Measurements from ENCODE around the gene COL9A3. TPM values are rescaled to one million over a fixed set of nuclear protein-coding genes. Genes with fewer than 3 reads are reported as not detected.

Gene COL9A3
- total and polyA plus RNA-seq, 2 of the 8 experiments (the other 6 are each of a cell fraction or from before 2014, with no cell fraction given): 21.7 to 80.1 TPM

DNA sequence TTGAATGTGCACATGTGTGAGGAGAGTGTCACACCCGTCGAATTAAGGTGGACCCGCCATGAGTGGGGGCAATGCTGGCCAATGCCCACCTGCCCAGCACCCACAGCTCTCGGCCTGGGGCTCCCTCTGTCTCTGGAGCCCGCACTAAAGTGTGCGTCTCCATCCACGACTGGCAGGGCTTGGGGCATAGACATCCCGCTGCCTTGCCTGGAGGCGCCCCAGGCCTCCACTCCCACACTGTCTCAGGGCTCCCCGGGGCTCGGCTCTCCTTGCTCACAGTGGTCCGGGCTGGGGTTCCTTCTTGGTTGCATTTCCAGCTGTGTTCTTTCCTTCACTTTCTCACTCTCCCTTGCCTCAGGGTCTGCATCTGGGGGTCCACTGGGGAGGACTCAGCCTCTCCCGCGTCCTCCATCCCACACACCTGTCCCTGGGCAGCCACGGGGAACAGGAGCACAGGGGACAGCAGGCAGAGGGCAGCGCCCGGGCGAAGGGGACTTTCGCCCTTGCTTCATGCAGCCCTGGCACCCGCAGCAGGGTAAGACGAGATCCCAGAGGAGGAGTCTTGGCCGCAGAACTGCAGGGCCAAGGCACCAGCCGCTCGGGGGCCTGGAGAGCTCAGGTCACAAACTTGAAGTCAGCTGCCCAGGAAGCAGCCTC lies 40.7 kb upstream of the COL9A3 start (continued):
- TF ChIP-seq CHD7 (IDR thresholded peaks at IDR 0.05; ENCODE audit: insufficient replicate concordance, low read length): no peak
- TF ChIP-seq, protein P1, sequence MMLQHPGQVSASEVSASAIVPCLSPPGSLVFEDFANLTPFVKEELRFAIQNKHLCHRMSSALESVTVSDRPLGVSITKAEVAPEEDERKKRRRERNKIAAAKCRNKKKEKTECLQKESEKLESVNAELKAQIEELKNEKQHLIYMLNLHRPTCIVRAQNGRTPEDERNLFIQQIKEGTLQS (IDR thresholded peaks at IDR 0.05; ENCODE audit: insufficient read depth, low read depth, low read length): no peak
- TF ChIP-seq GTF2F1 (IDR thresholded peaks at IDR 0.05; ENCODE audit: borderline replicate concordance, low read depth, low read length): no peak
- no peak for TF ChIP-seq EP300 (IDR thresholded peaks at IDR 0.05; ENCODE audit: borderline replicate concordance in 1 of 2, low read depth in 2 of 2, low read length in 2 of 2)
- no peak for TF ChIP-seq RNF2 (IDR thresholded peaks at IDR 0.05; ENCODE audit: borderline replicate concordance, low read depth, low read length, missing control alignments, poor library complexity, severe bottlenecking)
- TF ChIP-seq NRF1 (IDR thresholded peaks at IDR 0.05; ENCODE audit: low read depth, low read length): no peak
- no peak for TF ChIP-seq KDM4A (IDR thresholded peaks at IDR 0.05; ENCODE audit: low read depth, low read length, severe bottlenecking)

All from H1 (cell line).